NCI-H524 (cell line): ENCODE results near the gene PANK4.

ENCODE experiments used
- DNase-seq, 2 experiments: peaks; one replicate each; lab custom pipeline; 2025; lab: John Stamatoyannopoulos, UW

The PANK4 gene

DNA sequence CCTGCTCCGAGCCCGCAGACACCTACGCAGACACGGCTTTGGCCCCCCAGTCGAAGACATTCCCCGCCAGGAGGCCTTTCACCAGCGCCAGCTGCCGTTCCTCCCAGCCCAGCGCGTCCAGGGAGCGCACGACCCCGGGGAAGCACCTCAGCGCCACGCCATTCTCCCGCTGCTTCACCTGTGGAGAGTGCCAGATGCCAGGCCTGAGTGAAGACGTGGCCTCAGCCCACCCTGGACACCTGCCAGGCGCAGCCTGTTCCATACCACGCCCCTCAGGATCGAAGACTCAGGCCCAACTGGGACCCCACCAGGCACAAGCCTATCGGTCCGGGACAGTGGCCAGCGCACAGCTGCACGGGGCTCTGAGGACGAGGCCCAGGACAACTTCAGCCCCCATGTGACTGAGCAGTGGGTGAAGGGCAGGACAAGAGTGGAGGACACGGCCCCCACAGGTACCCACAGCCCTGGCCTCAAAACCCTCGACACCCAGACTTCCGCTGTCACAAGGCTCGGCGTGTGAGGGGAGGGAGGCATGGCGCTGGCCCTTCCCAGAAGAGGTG lies 13.5 kb downstream of the PANK4 start:
- DNase-seq: no peak

DNA sequence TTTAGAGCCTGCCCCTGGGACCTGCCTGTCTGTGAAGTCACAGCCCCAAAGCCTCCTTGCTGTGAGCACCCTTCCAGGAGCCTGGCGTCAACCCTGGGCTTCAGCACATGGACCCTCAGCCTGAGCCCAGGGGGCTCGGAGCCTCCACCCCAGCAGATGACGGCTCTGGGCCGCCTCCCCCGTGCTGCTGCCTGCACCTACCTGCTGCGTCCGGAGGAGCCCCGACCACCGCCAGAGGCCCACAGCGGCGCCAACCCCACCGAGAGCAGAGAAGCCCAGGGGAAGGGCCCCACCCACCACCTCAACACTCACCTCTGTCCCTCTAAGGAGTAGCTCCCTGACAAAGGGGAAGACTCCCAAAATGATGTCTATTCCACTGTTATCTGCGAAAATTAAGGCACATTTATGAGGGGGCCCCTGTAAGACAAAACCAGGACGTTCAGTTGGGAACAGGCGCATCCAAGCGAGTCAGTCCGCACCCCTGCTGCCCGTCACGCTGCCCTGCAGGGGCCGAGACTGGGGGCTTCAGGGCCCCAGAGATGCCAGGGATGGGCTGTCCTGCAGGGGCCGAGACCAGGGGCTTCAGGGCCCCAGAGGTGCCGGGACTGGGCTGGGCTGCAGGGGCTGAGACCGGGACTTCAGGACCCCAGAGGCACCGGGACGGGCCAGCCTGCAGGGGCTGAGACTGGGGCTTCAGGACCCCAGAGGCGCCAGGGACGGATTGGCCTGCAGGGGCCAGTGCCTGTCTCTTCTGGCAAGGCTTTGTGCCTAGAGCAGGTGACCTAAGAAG lies 15.8 kb downstream of the PANK4 start:
- no peak for DNase-seq

DNA sequence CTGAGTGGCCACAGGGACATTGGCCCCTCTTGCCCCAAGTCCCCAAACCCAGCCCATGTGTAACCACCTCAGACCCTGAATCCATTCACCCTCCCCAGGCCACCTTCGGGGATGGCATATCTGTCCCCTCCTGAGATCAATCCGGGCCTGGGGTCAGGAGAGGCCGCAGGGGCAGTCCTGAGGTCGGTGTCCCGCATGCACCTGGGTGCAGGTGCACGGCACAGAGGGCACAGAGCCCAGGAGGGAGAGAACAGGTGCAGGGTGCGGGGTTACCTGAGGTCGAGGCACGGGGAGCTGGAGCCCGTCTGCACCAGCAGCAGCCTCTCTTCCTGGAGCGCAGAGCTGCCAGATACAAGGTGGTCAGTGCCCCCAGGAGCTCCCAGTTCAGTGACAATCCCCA lies 16.8 kb downstream of the PANK4 start:
- no peak for DNase-seq

GRCh38 chr1:2508751-2509150 lies 17.6 kb downstream of the PANK4 start:
- DNase-seq: no peak

GRCh38 chr1:2508180-2508579 lies 18.2 kb downstream of the PANK4 start:
- DNase-seq: no peak

GRCh38 chr1:2507744-2508155 lies 18.6 kb downstream of the PANK4 start:
- no peak for DNase-seq

DNA sequence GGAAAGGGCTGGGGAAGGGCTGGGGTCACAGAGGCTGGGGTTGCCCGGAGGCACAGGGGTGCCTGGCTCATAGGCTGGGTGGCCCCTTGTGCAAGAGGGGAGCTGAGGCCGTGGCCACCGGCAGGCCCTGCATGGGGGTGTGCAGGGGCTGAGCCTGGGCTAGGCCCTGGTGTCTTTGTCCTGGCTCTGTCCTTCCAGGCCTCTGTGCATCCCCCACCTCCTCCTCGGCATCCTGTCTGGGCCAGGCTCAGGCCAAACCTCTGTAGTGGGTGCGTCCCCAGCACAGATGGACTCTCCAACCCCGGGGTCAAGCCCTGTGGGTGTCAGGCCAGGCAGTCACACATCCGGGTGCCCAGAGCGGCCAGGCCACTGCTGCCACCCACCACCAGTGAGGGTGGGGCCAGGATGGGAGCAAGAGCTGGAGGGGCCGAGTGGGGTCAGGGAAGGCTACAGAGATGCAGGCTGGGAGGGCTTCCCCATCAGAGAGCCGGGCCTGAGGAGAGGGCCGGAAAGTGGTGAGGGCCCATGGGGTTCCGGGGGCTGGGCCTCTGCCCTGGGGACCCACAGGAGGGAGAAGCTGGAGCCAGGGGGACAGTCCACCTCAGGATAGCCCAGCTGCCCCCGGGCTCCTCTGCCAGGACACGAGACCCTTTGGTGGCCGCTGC lies 19.4 kb downstream of the PANK4 start:
- no peak for DNase-seq

DNA sequence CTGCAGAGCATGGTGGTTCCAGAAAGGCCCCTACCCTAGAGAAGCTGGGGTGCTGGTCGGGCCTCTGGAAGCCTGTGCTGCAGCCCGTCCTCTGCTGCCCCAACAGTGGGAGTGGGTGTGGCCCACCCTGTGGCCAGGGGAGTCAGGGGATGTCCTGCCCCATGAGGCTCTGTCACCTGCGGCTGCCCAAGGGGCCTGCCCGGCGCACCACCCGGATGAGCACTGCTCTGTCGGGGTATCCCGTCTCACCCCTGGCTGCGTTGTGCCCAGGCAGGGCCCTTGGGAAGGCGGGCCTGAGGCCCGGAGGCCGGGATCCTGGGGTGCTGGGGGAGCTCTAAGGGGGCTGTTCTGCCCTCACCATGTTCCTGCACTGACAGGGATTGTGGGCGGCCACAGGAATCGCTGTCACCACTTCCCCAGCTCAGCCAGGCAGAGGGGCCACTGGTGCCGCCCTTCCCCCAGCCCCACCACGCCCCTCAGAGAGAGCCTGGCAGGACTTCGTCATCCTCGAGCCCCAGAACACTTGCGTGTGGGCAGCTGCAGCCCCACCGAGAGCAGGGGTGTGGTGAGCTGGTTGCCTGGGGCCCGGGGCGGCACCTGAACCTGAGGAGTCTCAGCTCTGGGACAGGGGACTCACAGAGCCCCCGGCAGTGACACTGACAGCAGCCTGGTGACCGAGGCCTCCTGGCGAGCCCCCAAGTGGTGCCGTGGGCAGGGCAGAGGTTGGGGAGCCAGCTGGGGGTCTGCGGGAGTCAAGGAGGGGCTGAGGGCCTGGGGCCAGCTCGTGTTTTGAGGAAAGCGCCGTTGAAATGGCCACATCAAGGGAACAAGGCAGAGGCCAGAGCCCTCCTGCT lies 20.2 kb downstream of the PANK4 start:
- no peak for DNase-seq

DNA sequence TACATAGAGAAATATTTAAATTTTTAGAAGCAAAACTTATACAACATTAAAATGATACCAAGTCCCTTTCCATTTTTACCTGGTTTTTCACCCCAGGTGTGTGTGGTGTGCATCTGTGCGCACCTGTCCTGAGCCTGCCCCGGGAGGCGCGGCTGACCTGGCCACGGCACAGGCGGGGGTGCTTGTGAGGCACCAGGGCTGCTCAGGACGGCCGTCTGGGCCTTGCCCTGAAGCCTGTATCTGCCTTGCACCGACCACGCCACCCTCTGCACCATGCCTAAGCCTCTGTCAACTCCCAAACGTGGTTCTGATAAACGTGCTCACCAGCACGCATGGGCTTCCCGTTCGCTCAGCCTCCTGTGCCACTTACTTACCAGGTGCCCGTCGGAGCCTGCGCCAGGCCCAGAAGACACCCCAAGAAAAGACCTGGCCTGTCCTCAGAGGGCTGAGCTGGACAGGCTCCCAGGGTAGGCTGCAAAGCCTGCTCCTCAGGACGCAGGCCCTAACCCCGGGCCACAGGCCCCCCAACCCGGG lies 20.9 kb downstream of the PANK4 start:
- no peak for DNase-seq

DNA sequence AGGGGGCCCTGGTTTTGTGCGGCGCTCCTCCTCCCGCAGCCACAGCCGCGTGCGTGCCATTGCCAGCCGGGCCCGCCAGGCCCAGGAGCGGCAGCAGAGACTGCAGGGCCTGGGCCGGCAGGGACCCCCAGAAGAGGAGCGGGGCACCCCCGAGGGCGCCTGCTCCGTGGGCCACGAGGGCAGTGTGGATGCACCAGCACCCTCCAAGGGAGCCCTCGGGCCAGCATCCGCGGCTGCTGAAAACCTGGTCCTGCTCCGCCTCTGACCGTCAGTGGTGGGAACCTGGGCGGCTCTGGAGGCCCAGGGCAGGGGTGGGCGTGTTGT lies 21.5 kb downstream of the PANK4 start:
- DNase-seq: no peak

DNA sequence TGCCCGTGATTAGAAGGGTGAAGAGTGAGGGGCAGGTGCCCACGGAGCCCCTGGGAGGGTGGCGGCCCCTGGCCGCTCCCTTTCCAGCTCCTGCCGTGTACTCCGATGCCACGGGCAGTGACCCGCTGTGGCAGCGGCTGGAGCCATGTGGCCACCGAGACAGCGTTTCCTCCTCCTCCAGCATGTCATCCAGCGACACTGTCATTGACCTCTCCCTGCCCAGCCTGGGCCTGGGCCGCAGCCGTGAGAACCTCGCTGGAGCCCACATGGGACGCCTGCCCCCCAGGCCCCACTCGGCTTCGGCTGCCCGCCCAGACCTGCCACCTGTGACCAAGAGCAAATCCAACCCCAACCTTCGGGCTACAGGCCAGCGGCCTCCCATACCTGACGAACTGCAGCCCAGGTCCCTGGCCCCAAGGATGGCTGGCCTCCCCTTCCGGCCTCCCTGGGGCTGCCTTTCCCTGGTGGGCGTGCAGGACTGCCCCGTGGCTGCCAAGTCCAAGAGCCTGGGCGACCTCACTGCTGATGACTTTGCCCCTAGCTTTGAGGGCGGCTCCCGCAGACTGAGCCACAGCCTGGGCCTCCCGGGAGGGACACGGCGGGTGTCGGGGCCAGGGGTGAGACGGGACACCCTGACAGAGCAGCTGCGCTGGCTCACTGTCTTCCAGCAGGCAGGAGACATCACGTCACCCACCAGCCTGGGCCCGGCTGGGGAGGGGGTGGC lies 22.0 kb downstream of the PANK4 start:
- no peak for DNase-seq

- no peak for DNase-seq
These were observed 22.7 kb downstream of the PANK4 start for GRCh38 chr1:2503554-2504224.

DNA sequence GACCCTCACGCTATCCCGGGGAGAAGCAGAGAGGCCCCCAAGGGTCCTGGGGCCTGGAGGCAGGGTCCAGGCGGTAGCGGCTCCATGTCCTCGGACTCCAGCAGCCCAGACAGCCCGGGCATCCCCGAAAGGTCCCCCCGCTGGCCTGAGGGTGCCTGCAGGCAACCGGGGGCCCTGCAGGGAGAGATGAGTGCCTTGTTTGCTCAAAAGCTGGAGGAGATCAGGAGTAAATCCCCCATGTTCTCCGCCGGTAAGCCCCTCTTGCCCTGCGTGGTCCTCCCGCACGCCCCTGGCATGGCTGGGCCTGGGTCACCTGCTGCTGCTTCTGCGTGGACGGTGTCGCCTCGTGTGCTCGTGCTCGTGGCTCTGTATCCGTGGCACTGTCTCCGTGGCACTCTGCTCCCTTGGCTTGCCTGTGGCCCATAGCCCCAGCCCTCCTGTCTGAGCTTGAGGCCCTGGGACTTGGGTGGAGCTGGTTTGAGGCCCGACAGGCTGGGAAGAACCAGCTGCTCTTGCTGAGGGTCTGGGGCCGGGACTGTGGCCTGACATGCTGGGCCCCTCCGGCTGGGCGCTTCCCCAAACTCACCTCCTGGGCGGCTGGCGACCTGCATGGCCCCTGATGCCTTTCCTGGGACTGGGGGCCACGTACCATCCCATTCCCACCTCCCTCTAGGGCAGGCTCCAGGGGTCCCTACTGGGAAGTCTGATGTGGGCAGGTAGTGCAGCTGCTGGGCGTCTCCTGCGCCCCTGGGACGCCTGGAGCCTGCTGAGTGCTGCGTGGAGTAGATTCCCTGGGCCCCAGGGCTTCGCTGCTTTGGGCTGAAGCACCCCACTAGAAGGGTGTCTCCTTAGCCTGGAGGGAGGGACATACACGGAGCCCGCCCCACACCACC lies 23.5 kb downstream of the PANK4 start:
- no peak for DNase-seq

GRCh38 chr1:2502210-2502609 lies 24.2 kb downstream of the PANK4 start:
- no peak for DNase-seq

GRCh38 chr1:2501820-2502119 lies 24.6 kb downstream of the PANK4 start:
- no peak for DNase-seq

DNA sequence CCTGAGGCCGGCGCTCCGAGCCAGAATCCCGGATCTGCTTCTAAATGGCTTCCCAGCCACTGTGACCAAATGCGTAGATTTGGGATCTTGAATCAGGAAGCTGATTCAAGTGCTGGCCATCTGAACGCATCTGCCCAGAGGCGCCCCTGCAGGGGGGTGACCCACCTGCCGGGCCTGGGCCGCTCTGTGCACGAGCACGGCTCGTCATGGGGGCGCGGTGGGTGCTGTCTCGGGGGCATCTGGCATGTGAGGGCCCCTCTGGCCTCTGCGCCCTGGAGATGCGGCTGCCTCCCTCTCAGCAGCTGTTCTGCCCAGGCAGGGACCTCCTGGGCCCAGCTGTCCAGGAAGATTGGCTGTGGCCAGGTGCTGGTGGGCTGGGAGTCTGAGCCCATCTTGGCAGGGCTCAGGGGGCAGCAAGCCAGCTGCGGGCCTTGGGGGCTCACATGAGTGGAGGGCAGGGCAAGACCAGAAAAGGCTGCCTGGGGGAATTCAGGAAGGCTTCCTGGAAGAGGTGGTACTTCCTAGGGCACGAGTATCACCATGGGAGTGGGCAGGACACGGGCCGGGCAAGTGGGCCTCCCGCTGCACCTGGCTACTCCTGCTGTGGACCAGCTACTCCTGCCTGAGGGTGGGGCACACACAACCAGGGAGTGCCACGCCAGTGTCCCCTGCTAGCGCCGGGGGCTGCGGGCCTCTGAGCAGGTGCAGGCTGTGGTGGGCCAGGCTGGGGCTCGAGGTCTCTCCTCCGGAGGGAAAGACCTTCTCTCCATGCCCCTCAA lies 25.2 kb downstream of the PANK4 start:
- DNase-seq: peak; percentile 15 to 55

DNA sequence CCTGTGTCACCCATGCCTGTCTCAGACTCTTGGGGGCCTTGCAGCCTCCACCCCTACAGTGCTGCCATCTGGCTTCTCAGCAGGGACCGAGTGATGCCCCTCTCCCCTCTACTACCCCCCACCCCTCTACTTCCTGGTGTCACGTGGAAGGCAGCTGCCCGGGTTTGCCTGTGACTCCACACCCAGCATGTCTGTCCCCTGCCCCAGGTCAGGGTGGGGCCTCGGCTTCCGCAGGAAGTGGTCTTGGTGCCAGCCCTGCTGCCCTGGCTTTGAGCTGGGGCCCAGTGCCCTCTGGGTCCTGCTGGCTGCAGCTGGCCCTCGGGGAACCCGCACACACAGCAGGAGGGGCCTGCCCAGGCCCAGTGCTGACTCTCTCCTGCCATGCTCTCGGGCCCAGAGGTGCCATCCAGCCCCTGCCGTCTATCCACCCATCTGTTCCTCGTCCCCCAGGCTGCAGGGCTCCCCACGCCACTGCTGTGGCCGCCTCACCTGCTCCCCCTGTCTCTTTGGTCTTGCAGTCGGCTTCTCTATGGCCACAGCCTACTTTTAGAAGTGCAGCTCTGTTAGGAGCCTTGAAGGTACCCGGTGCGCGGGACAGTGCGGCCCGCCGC lies 26.3 kb downstream of the PANK4 start:
- DNase-seq: peak; percentile 49 to 77

GRCh38 chr1:2499260-2499659 lies 27.1 kb downstream of the PANK4 start:
- DNase-seq: no peak

- DNase-seq: no peak
These were observed 27.7 kb downstream of the PANK4 start for GRCh38 chr1:2498648-2499047.
